HepG2 (cell line): ENCODE data around the gene QPCT.
A peak's percentile ranks its signal among the peaks of the same experiment; 100 is the strongest.

Experiments
- CBFB ChIP-seq: sonication (generic); formaldehyde crosslinking; IDR thresholded peaks from 2 replicates; pipeline ENCODE4 v1.4.0; 2020; ENCODE audit warnings: missing genetic modification reagents
- CCAR2 ChIP-seq: fragments of 200-400 bp; formaldehyde crosslinking; optimal IDR thresholded peaks from 2 replicates; pipeline ENCODE3; 2018; ENCODE audit warnings: low read depth, mild to moderate bottlenecking, low read length, moderate library complexity
- CTCF ChIP-seq: sonication (generic); formaldehyde crosslinking; IDR thresholded peaks from 2 replicates; pipeline ENCODE4 v1.5.0; 2020; ENCODE audit warnings: mild to moderate bottlenecking, missing genetic modification reagents, moderate library complexity
- GPN1 ChIP-seq: sonication (generic); formaldehyde crosslinking; IDR thresholded peaks from 2 replicates; pipeline ENCODE4 v1.5.1; 2020; ENCODE audit warnings: missing genetic modification reagents, borderline replicate concordance
- HCFC1 ChIP-seq: fragments of 150-350 bp; IDR thresholded peaks from 2 replicates; pipeline ENCODE4 v1.6.1; 2014; ENCODE audit warnings: low read depth, low read length
- KAT7 ChIP-seq: IDR thresholded peaks from 2 replicates; pipeline ENCODE4 v1.6.1; 2018; ENCODE audit warnings: borderline replicate concordance, missing compliant biosample characterization

GRCh38 chr2:37323781-37324535 is 20.5 kb upstream of the QPCT start:
- TF ChIP-seq KAT7 (CRISPR knock-in tag), result peak; percentile 32; the same call in 1 of the 2 replicates
- TF ChIP-seq CBFB (CRISPR knock-in tag), result no peak
- TF ChIP-seq CCAR2, result no peak
- no peak for TF ChIP-seq GPN1 (CRISPR knock-in tag)
- TF ChIP-seq CTCF (CRISPR knock-in tag), result no peak
- no peak for TF ChIP-seq HCFC1
